PFSK-1 (cell line): ENCODE results near the gene C1S.

ENCODE experiments used
- POLR2AphosphoS5 ChIP-seq: IDR thresholded peaks from 2 replicates; pipeline ENCODE4 v1.6.1; 2012; ENCODE audit warnings: low read depth, mild to moderate bottlenecking, control low read depth, low read length, moderate library complexity
- TF ChIP-seq, protein P1 (sequence below), 2 experiments: IDR thresholded peaks; 2 replicates each; pipeline versions ENCODE4 v1.6.1 to v1.8.0; 2011 to 2012; ENCODE audit warnings: low read depth in 2 of 2, low read length in 2 of 2, control low read depth in 1 of 2, inconsistent platforms in 1 of 2, mild to moderate bottlenecking in 1 of 2, moderate library complexity in 1 of 2; ENCODE audit not compliant: insufficient read depth in 1 of 2

GRCh38 chr12:7078163-7078562, 17.6 kb downstream of the C1S start:
- no peak for TF ChIP-seq POLR2AphosphoS5
- TF ChIP-seq, protein P1, sequence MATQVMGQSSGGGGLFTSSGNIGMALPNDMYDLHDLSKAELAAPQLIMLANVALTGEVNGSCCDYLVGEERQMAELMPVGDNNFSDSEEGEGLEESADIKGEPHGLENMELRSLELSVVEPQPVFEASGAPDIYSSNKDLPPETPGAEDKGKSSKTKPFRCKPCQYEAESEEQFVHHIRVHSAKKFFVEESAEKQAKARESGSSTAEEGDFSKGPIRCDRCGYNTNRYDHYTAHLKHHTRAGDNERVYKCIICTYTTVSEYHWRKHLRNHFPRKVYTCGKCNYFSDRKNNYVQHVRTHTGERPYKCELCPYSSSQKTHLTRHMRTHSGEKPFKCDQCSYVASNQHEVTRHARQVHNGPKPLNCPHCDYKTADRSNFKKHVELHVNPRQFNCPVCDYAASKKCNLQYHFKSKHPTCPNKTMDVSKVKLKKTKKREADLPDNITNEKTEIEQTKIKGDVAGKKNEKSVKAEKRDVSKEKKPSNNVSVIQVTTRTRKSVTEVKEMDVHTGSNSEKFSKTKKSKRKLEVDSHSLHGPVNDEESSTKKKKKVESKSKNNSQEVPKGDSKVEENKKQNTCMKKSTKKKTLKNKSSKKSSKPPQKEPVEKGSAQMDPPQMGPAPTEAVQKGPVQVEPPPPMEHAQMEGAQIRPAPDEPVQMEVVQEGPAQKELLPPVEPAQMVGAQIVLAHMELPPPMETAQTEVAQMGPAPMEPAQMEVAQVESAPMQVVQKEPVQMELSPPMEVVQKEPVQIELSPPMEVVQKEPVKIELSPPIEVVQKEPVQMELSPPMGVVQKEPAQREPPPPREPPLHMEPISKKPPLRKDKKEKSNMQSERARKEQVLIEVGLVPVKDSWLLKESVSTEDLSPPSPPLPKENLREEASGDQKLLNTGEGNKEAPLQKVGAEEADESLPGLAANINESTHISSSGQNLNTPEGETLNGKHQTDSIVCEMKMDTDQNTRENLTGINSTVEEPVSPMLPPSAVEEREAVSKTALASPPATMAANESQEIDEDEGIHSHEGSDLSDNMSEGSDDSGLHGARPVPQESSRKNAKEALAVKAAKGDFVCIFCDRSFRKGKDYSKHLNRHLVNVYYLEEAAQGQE (IDR thresholded peaks at IDR 0.05; ENCODE audit: insufficient read depth in 1 of 2, low read depth in 2 of 2, low read length in 2 of 2), result no peak
